Trophoblast cell (in vitro differentiated cells and primary cell): ENCODE measurements around the gene FAM3D.
"Not testable (repeated sequence)": the region's sequence is repeated elsewhere in the genome, so short reads cannot be mapped to it uniquely, and the experiment has no call there.

Source experiments
- DNase-seq, 2 donors: peaks; one replicate each; pipeline ENCODE4 v3.0.0-alpha.2; 2016
- H2AFZ ChIP-seq: 2 replicates; pipeline ENCODE4 v1.6.1; 2013; ENCODE audit warnings: low read length, moderate library complexity, mild to moderate bottlenecking; ENCODE audit not compliant: insufficient read depth, poor library complexity
- H2AK5ac ChIP-seq: 2 replicates; pipeline ENCODE4 v1.6.1; 2013; ENCODE audit warnings: mild to moderate bottlenecking, low read length
- H2BK120ac ChIP-seq: 2 replicates; pipeline ENCODE4 v1.6.1; 2013; ENCODE audit warnings: low read length, mild to moderate bottlenecking, moderate library complexity; ENCODE audit not compliant: insufficient read depth, poor library complexity
- H2BK12ac ChIP-seq: 2 replicates; pipeline ENCODE4 v1.6.1; 2013; ENCODE audit warnings: mild to moderate bottlenecking, low read length, moderate library complexity
- H2BK5ac ChIP-seq: 2 replicates; pipeline ENCODE4 v1.6.1; 2013; ENCODE audit warnings: low read length, low read depth, moderate library complexity, mild to moderate bottlenecking; ENCODE audit not compliant: poor library complexity
- H3K14ac ChIP-seq: 2 replicates; pipeline ENCODE4 v1.6.1; 2013; ENCODE audit warnings: mild to moderate bottlenecking, low read length
- H3K18ac ChIP-seq: 2 replicates; pipeline ENCODE4 v1.6.1; 2013; ENCODE audit warnings: mild to moderate bottlenecking, low read length
- H3K23ac ChIP-seq: 2 replicates; pipeline ENCODE4 v1.6.1; 2013; ENCODE audit warnings: low read length
- H3K27ac ChIP-seq: 2 replicates; pipeline ENCODE4 v1.5.1; 2013; ENCODE audit warnings: low read depth, mild to moderate bottlenecking, inconsistent platforms, low read length, moderate library complexity
- H3K27me3 ChIP-seq: 2 replicates; pipeline ENCODE4 v1.6.1; 2013; ENCODE audit warnings: inconsistent platforms, mild to moderate bottlenecking, low read length, moderate library complexity; ENCODE audit not compliant: insufficient read depth
- H3K36me3 ChIP-seq, 2 experiments: 1 replicate in 1 of 2; 2 replicates in 1 of 2; pipeline ENCODE4 v1.6.1; 2013; ENCODE audit warnings: low read length in 2 of 2, mild to moderate bottlenecking in 2 of 2, moderate library complexity in 1 of 2; ENCODE audit not compliant: insufficient read depth in 2 of 2, control insufficient read depth in 1 of 2
- H3K4ac ChIP-seq: 2 replicates; pipeline ENCODE4 v1.6.1; 2013; ENCODE audit warnings: low read depth, mild to moderate bottlenecking, low read length, moderate library complexity
- H3K4me1 ChIP-seq, 2 experiments: 1 replicate in 1 of 2; 2 replicates in 1 of 2; pipeline ENCODE4 v1.6.1; 2013; ENCODE audit warnings: low read length in 2 of 2, mild to moderate bottlenecking in 2 of 2, moderate library complexity in 1 of 2; ENCODE audit not compliant: insufficient read depth in 2 of 2, control insufficient read depth in 1 of 2
- H3K4me2 ChIP-seq: 2 replicates; pipeline ENCODE4 v1.6.1; 2013; ENCODE audit warnings: inconsistent platforms, mild to moderate bottlenecking, low read length, moderate library complexity
- H3K4me3 ChIP-seq: 2 replicates; pipeline ENCODE4 v1.5.1; 2013; ENCODE audit warnings: mild to moderate bottlenecking, low read depth, low read length, inconsistent platforms
- H3K79me1 ChIP-seq: one replicate; pipeline ENCODE4 v1.6.1; 2013; ENCODE audit warnings: low read length
- H3K79me2 ChIP-seq: 2 replicates; pipeline ENCODE4 v1.6.1; 2013; ENCODE audit warnings: low read length, mild to moderate bottlenecking; ENCODE audit not compliant: control insufficient read depth, insufficient read depth, poor library complexity
- H3K9ac ChIP-seq: 2 replicates; pipeline ENCODE4 v1.6.1; 2013; ENCODE audit warnings: mild to moderate bottlenecking, low read length
- H3K9me3 ChIP-seq: 2 replicates; pipeline ENCODE4 v1.6.1; 2013; ENCODE audit warnings: low read depth, mild to moderate bottlenecking, control low read depth, inconsistent platforms, low read length; ENCODE audit not compliant: insufficient read depth
- H4K12ac ChIP-seq: 2 replicates; pipeline ENCODE4 v1.6.1; 2013; ENCODE audit warnings: low read depth, mild to moderate bottlenecking, low read length, moderate library complexity
- H4K8ac ChIP-seq: 2 replicates; pipeline ENCODE4 v1.6.1; 2013; ENCODE audit warnings: low read depth, mild to moderate bottlenecking, low read length, moderate library complexity
- H4K91ac ChIP-seq: one replicate; pipeline ENCODE4 v1.6.1; 2013; ENCODE audit warnings: low read depth, mild to moderate bottlenecking, low read length, moderate library complexity
- WGBS: extraction: QIAGEN DNeasy Blood & Tissue Kit; methylation state at CpG from one replicate; pipeline ENCODE4 v1.1.7; 2013; ENCODE audit warnings: missing lambda C conversion rate; ENCODE audit not compliant: insufficient read length, insufficient coverage; ENCODE audit errors: extremely low coverage; 5-methylcytosine and 5-hydroxymethylcytosine counted together

Gene FAM3D

GRCh38 chr3:58695284-58695683 is 28.7 kb upstream of the FAM3D start:
- not testable (repeated sequence) for H4K12ac ChIP-seq, H3K9ac ChIP-seq, H3K18ac ChIP-seq, H3K14ac ChIP-seq, H2BK5ac ChIP-seq, DNase-seq, H3K4me2 ChIP-seq, H2AFZ ChIP-seq, H2BK120ac ChIP-seq, H3K9me3 ChIP-seq, H3K79me2 ChIP-seq, H3K27me3 ChIP-seq, H2AK5ac ChIP-seq, H3K36me3 ChIP-seq, H3K4ac ChIP-seq, H3K23ac ChIP-seq, H2BK12ac ChIP-seq, H4K8ac ChIP-seq, H3K27ac ChIP-seq, H4K91ac ChIP-seq, H3K4me1 ChIP-seq, H3K4me3 ChIP-seq, H3K79me1 ChIP-seq
- WGBS, result no CpG with 5 or more reads among the region's 4 CpGs

GRCh38 chr3:58693940-58694850 is 27.6 kb upstream of the FAM3D start:
- no CpG with 5 or more reads among the region's 7 CpGs for WGBS
- H4K91ac ChIP-seq, result no peak overlapping the region
- no peak overlapping the region for H2BK120ac ChIP-seq
- no peak overlapping the region for H3K4ac ChIP-seq
- H4K8ac ChIP-seq, result no peak overlapping the region
- H3K23ac ChIP-seq, result no peak overlapping the region
- H3K27me3 ChIP-seq, result no peaks in the 10 kb centered on the region
- DNase-seq, result no peak
- H3K79me1 ChIP-seq, result no peaks in the 10 kb centered on the region
- no peak overlapping the region for H3K14ac ChIP-seq
- H2AFZ ChIP-seq, result no peak overlapping the region
- H3K27ac ChIP-seq, result no peak overlapping the region
- H2AK5ac ChIP-seq, result no peak overlapping the region
- no peak overlapping the region for H2BK5ac ChIP-seq
- no peak overlapping the region for H3K4me2 ChIP-seq
- no peaks in the 10 kb centered on the region for H3K79me2 ChIP-seq
- H3K4me1 ChIP-seq, result no peaks in the 10 kb centered on the region
- no peaks in the 10 kb centered on the region for H3K36me3 ChIP-seq
- H3K9me3 ChIP-seq, result peaks cover 4% of the 10 kb centered on the region
- H3K18ac ChIP-seq, result no peak overlapping the region
- H3K9ac ChIP-seq, result no peak overlapping the region
- no peak overlapping the region for H2BK12ac ChIP-seq
- no peak overlapping the region for H3K4me3 ChIP-seq
- no peak overlapping the region for H4K12ac ChIP-seq

GRCh38 chr3:58692484-58692883 is 25.9 kb upstream of the FAM3D start:
- no peaks in the 10 kb centered on the region for H3K36me3 ChIP-seq
- no peak overlapping the region for H4K8ac ChIP-seq
- no peak overlapping the region for H4K91ac ChIP-seq
- no peak overlapping the region for H3K27ac ChIP-seq
- DNase-seq, result no peak
- no peak overlapping the region for H2BK5ac ChIP-seq
- H3K4me1 ChIP-seq, result no peaks in the 10 kb centered on the region
- no peaks in the 10 kb centered on the region for H3K79me2 ChIP-seq
- H3K9me3 ChIP-seq, result peaks cover 7% of the 10 kb centered on the region
- H3K4ac ChIP-seq, result no peak overlapping the region
- H2BK12ac ChIP-seq, result no peak overlapping the region
- no peak overlapping the region for H4K12ac ChIP-seq
- H3K27me3 ChIP-seq, result no peaks in the 10 kb centered on the region
- no peak overlapping the region for H2BK120ac ChIP-seq
- no peak overlapping the region for H3K4me2 ChIP-seq
- H2AFZ ChIP-seq, result no peak overlapping the region
- no peak overlapping the region for H2AK5ac ChIP-seq
- H3K79me1 ChIP-seq, result no peaks in the 10 kb centered on the region
- no peak overlapping the region for H3K18ac ChIP-seq
- no peak overlapping the region for H3K23ac ChIP-seq
- no peak overlapping the region for H3K14ac ChIP-seq
- no CpG with 5 or more reads among the region's 1 CpG for WGBS
- no peak overlapping the region for H3K9ac ChIP-seq
- H3K4me3 ChIP-seq, result no peak overlapping the region

GRCh38 chr3:58691997-58692396 is 25.4 kb upstream of the FAM3D start:
- Histone ChIP-seq H3K18ac (no peak overlapping the region), H3K14ac (no peak overlapping the region), H3K79me2 (no peaks in the 10 kb centered on the region), H3K4me3 (no peak overlapping the region), H2AFZ (no peak overlapping the region), H3K4ac (no peak overlapping the region), H3K4me2 (no peak overlapping the region), H2AK5ac (no peak overlapping the region), H2BK5ac (no peak overlapping the region), H4K91ac (no peak overlapping the region), H3K79me1 (no peaks in the 10 kb centered on the region), H3K9me3 (peaks cover 9% of the 10 kb centered on the region), H4K8ac (no peak overlapping the region), H3K27me3 (no peaks in the 10 kb centered on the region), H3K23ac (no peak overlapping the region), H2BK12ac (no peak overlapping the region), H4K12ac (no peak overlapping the region), H3K27ac (no peak overlapping the region), H3K9ac (no peak overlapping the region), H3K4me1 (no peaks in the 10 kb centered on the region), H3K36me3 (no peaks in the 10 kb centered on the region), H2BK120ac (no peak overlapping the region)
- no CpG with 5 or more reads among the region's 1 CpG for WGBS
- DNase-seq, result peak in 1 of 2 donors; percentile 5
